Activated gamma-delta T cell treated with Interleukin-2 at 50 U/mL for 16 hours (primary cell): ENCODE data around the gene SH3RF3.
"Not testable (repeated sequence)": the region's sequence is repeated elsewhere in the genome, so short reads cannot be mapped to it uniquely, and the experiment has no call there.

ENCODE experiments used
- DNase-seq: peaks from one replicate; pipeline ENCODE4 v3.0.0-alpha.2; 2020

SH3RF3 gene

GRCh38 chr2:109128616-109129355 is at the start of gene SH3RF3:
TSS of gene SH3RF3 (plus strand) at chr2:109129205.
- DNase-seq = no peak

GRCh38 chr2:109079590-109079989 is 49.4 kb upstream of the SH3RF3 start:
- DNase-seq = no peak

GRCh38 chr2:109080109-109080508 is 48.9 kb upstream of the SH3RF3 start:
- no peak for DNase-seq

- DNase-seq = no peak
These were observed 48.2 kb upstream of the SH3RF3 start for GRCh38 chr2:109080757-109081156.

- DNase-seq = no peak
These were observed 47.6 kb upstream of the SH3RF3 start for GRCh38 chr2:109081374-109081773.

- DNase-seq = no peak
These were observed 45.2 kb upstream of the SH3RF3 start for GRCh38 chr2:109083771-109084170.

- no peak for DNase-seq
These were observed 44.7 kb upstream of the SH3RF3 start for GRCh38 chr2:109084341-109084740.

GRCh38 chr2:109085912-109086742 is 42.9 kb upstream of the SH3RF3 start:
- no peak for DNase-seq

- DNase-seq = no peak
These were observed 42.3 kb upstream of the SH3RF3 start for GRCh38 chr2:109086743-109087020.

GRCh38 chr2:109087055-109087663 is 41.8 kb upstream of the SH3RF3 start:
- no peak for DNase-seq

GRCh38 chr2:109089602-109090300 is 39.3 kb upstream of the SH3RF3 start:
- no peak for DNase-seq

- DNase-seq = no peak
These were observed 37.5 kb upstream of the SH3RF3 start for GRCh38 chr2:109091526-109091925.

GRCh38 chr2:109094144-109094543 is 34.9 kb upstream of the SH3RF3 start:
- DNase-seq = no peak

- DNase-seq = no peak
These were observed 30.6 kb upstream of the SH3RF3 start for GRCh38 chr2:109098251-109098920.

GRCh38 chr2:109098921-109099273 is 30.1 kb upstream of the SH3RF3 start:
- no peak for DNase-seq

- no peak for DNase-seq
These were observed 26.3 kb upstream of the SH3RF3 start for GRCh38 chr2:109102588-109103233.

- DNase-seq = no peak
These were observed 23.9 kb upstream of the SH3RF3 start for GRCh38 chr2:109105113-109105512.

GRCh38 chr2:109108740-109109139 is 20.3 kb upstream of the SH3RF3 start:
- no peak for DNase-seq

GRCh38 chr2:109109342-109109741 is 19.7 kb upstream of the SH3RF3 start:
- no peak for DNase-seq

- no peak for DNase-seq
These were observed 18.8 kb upstream of the SH3RF3 start for GRCh38 chr2:109110170-109110569.

- not testable (repeated sequence) for DNase-seq
These were observed 11.8 kb upstream of the SH3RF3 start for GRCh38 chr2:109117181-109117580.

GRCh38 chr2:109117780-109118179 is 11.2 kb upstream of the SH3RF3 start:
- DNase-seq = no peak
